HCT116 (cell line): Measurements from ENCODE around the gene ZSCAN2. TPM values are rescaled to one million over a fixed set of nuclear protein-coding genes. Genes with fewer than 3 reads are reported as not detected.

Experiments used
- ATAC-seq: fragments of 200-7000 bp; cut with Tn5 transposase; 2 replicates; pipeline ENCODE4 v1.9.1; 2020; ENCODE audit warnings: mild to moderate bottlenecking, moderate library complexity
- BruUV-seq: library from RNA; stranded (reverse); fragments of 400-500 nt; replicated peaks from 2 replicates; lab custom pipeline; 2021; lab: Mats Ljungman, UMichigan
- CTCF ChIA-PET: fragments of 300-600 bp; sonication (Branson Sonifier 250); formaldehyde crosslinking; loops from one replicate; lab custom pipeline; 2021; ENCODE audit warnings: antibody characterized with exemption; lab: Charles Lee
- POLR2A ChIA-PET: fragments of 300-600, 350-600 bp; sonication (Branson Sonifier 250); formaldehyde crosslinking; loops from one replicate; lab custom pipeline; 2021; ENCODE audit warnings: antibody characterized with exemption; lab: Charles Lee
- RAD21 ChIA-PET, 2 experiments: fragments of 300-600 bp; sonication (Branson Sonifier 250); formaldehyde crosslinking; loops; one replicate each; lab custom pipeline; 2023; ENCODE audit warnings: low total read pairs in 2 of 2; ENCODE audit not compliant: uncharacterized antibody in 2 of 2, unreplicated experiment in 2 of 2, low non-redundant PET in 1 of 2; lab: Charles Lee
- DNase-seq: peaks from one replicate; pipeline ENCODE4 v3.0.0-alpha.2; 2010; ENCODE audit warnings: low read depth, low spot score
- H2AFZ ChIP-seq: fragments of 200-600 bp; shearing (Covaris generic), sonication (generic); 2 replicates; pipeline ENCODE4 v1.6.1; 2017; ENCODE audit warnings: low read depth, mixed run types, mixed read lengths, antibody characterized with exemption, low read length; ENCODE audit not compliant: poor library complexity, severe bottlenecking
- H3K27ac ChIP-seq: 2 replicates; pipeline ENCODE4 v1.5.1; 2012; ENCODE audit warnings: low read depth, low read length
- H3K27me3 ChIP-seq: fragments of 200-600 bp; sonication (generic); 2 replicates; pipeline ENCODE4 v1.6.1; 2016; ENCODE audit warnings: mixed run types, low read length, mixed read lengths; ENCODE audit not compliant: insufficient read depth
- H3K36me3 ChIP-seq, 2 experiments: fragments of 200-500 bp in 1 of 2; fragments of 200-600 bp in 1 of 2; sonication (Bioruptor generic) in 1 of 2; sonication (generic) in 1 of 2; 2 replicates each; pipeline versions ENCODE4 v1.5.1 to v1.6.1; 2014 to 2016; ENCODE audit warnings: low read length in 2 of 2, inconsistent platforms in 1 of 2, mixed read lengths in 1 of 2, mixed run types in 1 of 2; ENCODE audit not compliant: insufficient read depth in 2 of 2, control insufficient read depth in 1 of 2
- H3K4me1 ChIP-seq, 2 experiments: fragments of 200-600 bp in 1 of 2; sonication (generic) in 1 of 2; 2 replicates each; pipeline versions ENCODE4 v1.5.1 to v1.6.1; 2012 to 2017; ENCODE audit warnings: low read length in 2 of 2, inconsistent platforms in 1 of 2, mild to moderate bottlenecking in 1 of 2, mixed read lengths in 1 of 2, mixed run types in 1 of 2, moderate library complexity in 1 of 2; ENCODE audit not compliant: insufficient read depth in 2 of 2, control insufficient read depth in 1 of 2
- H3K4me2 ChIP-seq: fragments of 200-600 bp; sonication (generic); 2 replicates; pipeline ENCODE4 v1.6.1; 2017; ENCODE audit warnings: mixed run types, low read length, mixed read lengths
- H3K4me3 ChIP-seq, 2 experiments: fragments of 200-600 bp in 1 of 2; sonication (generic) in 1 of 2; replicated peaks in 1 of 2; 2 replicates each; pipeline ENCODE4 v1.5.1; 2011 to 2016; ENCODE audit warnings: low read length in 2 of 2, control low read depth in 1 of 2, low read depth in 1 of 2, mild to moderate bottlenecking in 1 of 2, mixed read lengths in 1 of 2, mixed run types in 1 of 2
- H3K79me2 ChIP-seq: fragments of 200-600 bp; sonication (generic); 2 replicates; pipeline ENCODE4 v1.6.1; 2017; ENCODE audit warnings: mild to moderate bottlenecking, mixed run types, low read length, moderate library complexity, mixed read lengths; ENCODE audit not compliant: insufficient read depth
- H3K9ac ChIP-seq: fragments of 200-600 bp; sonication (generic); 2 replicates; pipeline ENCODE4 v1.6.1; 2016; ENCODE audit warnings: low read length, mixed read lengths
- H3K9me2 ChIP-seq: fragments of 200-600 bp; sonication (generic), shearing (Covaris generic); 2 replicates; pipeline ENCODE4 v1.6.1; 2017; ENCODE audit warnings: mixed run types, mild to moderate bottlenecking, moderate library complexity; ENCODE audit not compliant: insufficient read depth
- H3K9me3 ChIP-seq, 2 experiments: fragments of 200-500 bp in 1 of 2; fragments of 200-600 bp in 1 of 2; sonication (Bioruptor generic) in 1 of 2; sonication (generic) in 1 of 2; 2 replicates each; pipeline ENCODE4 v1.6.1; 2014 to 2017; ENCODE audit warnings: low read length in 2 of 2, mixed read lengths in 2 of 2, inconsistent platforms in 1 of 2, low read depth in 1 of 2, mild to moderate bottlenecking in 1 of 2, mixed run types in 1 of 2, moderate library complexity in 1 of 2; ENCODE audit not compliant: control insufficient read depth in 1 of 2, insufficient read depth in 1 of 2
- H4K20me1 ChIP-seq: fragments of 200-600 bp; sonication (generic), shearing (Covaris generic); 2 replicates; pipeline ENCODE4 v1.6.1; 2017; ENCODE audit warnings: mixed run types, mild to moderate bottlenecking, moderate library complexity; ENCODE audit not compliant: insufficient read depth
- CBX3 ChIP-seq: IDR thresholded peaks from 2 replicates; pipeline ENCODE4 v1.6.1; 2012; ENCODE audit warnings: low read depth
- EGR1 ChIP-seq: IDR thresholded peaks from 2 replicates; pipeline ENCODE4 v1.6.1; 2012; ENCODE audit warnings: low read depth
- EZH2 ChIP-seq: fragments of 200-600 bp; sonication (generic); IDR thresholded peaks from 2 replicates; pipeline ENCODE4 v1.6.1; 2017; ENCODE audit warnings: antibody characterized with exemption, mixed run types
- EZH2phosphoT487 ChIP-seq: fragments of 200-600 bp; IDR thresholded peaks from 2 replicates; pipeline ENCODE4 v1.6.1; 2018; ENCODE audit warnings: antibody characterized with exemption, borderline replicate concordance
- FOSL1 ChIP-seq: IDR thresholded peaks from 2 replicates; pipeline ENCODE4 v1.6.1; 2012; ENCODE audit warnings: low read depth
- MAX ChIP-seq: IDR thresholded peaks from 2 replicates; pipeline ENCODE4 v1.6.1; 2012
- SP1 ChIP-seq: IDR thresholded peaks from 2 replicates; pipeline ENCODE4 v1.6.1; 2012; ENCODE audit warnings: low read depth
- SRF ChIP-seq: IDR thresholded peaks from 2 replicates; pipeline ENCODE4 v1.6.1; 2012; ENCODE audit warnings: low read depth
- TCF7L2 ChIP-seq: IDR thresholded peaks from 2 replicates; pipeline ENCODE4 v1.7.0; 2011; ENCODE audit warnings: borderline replicate concordance, inconsistent platforms; ENCODE audit not compliant: insufficient read depth, insufficient read length; ENCODE audit errors: extremely low read depth
- YY1 ChIP-seq: IDR thresholded peaks from 2 replicates; pipeline ENCODE4 v1.6.1; 2011; ENCODE audit warnings: low read length, low read depth, moderate library complexity, mild to moderate bottlenecking; ENCODE audit not compliant: insufficient replicate concordance; ENCODE audit errors: extremely low read depth
- ZBTB33 ChIP-seq: IDR thresholded peaks from 2 replicates; pipeline ENCODE4 v1.6.1; 2011; ENCODE audit warnings: mild to moderate bottlenecking, low read length, moderate library complexity; ENCODE audit not compliant: insufficient replicate concordance; ENCODE audit errors: extremely low read depth
- ZFX ChIP-seq: fragments of 450-650 bp; IDR thresholded peaks from 2 replicates; pipeline ENCODE4 v1.6.1; 2017
- intact Hi-C: fragments of 100-400 bp; cut with micrococcal nuclease; formaldehyde crosslinking; loops from 2 replicates; pipeline ENCODE4 v1.10.0; 2022
- total RNA-seq: library from RNA; stranded (reverse); gene quantifications from one replicate; pipeline ENCODE4 v1.2.1, GENCODE V29; 2021; ENCODE audit not compliant: unreplicated experiment

The ZSCAN2 gene
- total RNA-seq, 1 experiment from 2014 or later = 15.5 TPM

GRCh38 chr15:84606653-84607120 is 5.9 kb downstream of the ZSCAN2 start:
- H3K27me3 ChIP-seq = no peaks in the 10 kb centered on the region
- intact Hi-C loops = no loop called here
- no peak overlapping the region for H3K4me2 ChIP-seq
- H3K4me1 ChIP-seq = peaks cover 0 to 2% of the 10 kb centered on the region in 2 experiments; a peak in 2 of 4 replicates
- no peaks in the 10 kb centered on the region for H3K9me2 ChIP-seq
- peaks cover 4 to 35% of the 10 kb centered on the region in 2 experiments; a peak in 3 of 4 replicates for H3K36me3 ChIP-seq
- no TSS peak for BruUV-seq
- H3K27ac ChIP-seq = no peak overlapping the region
- no peak overlapping the region for H3K4me3 ChIP-seq
- POLR2A ChIA-PET = no interaction called here
- CTCF ChIA-PET = no interaction called here
- RAD21 ChIA-PET = no interaction called here
- DNase-seq = no peak
- H3K9ac ChIP-seq = no peak overlapping the region
- no peaks in the 10 kb centered on the region for H3K9me3 ChIP-seq
- H4K20me1 ChIP-seq = no peaks in the 10 kb centered on the region
- peaks cover 3% of the 10 kb centered on the region; the same call in 1 of the 2 replicates for H3K79me2 ChIP-seq
- no peak for ATAC-seq
- H2AFZ ChIP-seq = no peak overlapping the region
- TF ChIP-seq MAX = no peak
- TF ChIP-seq SP1 = no peak
- no peak for TF ChIP-seq SRF
- no peak for TF ChIP-seq TCF7L2
- TF ChIP-seq EZH2phosphoT487 = no peak
- no peak for TF ChIP-seq YY1
- no peak for TF ChIP-seq FOSL1
- no peak for TF ChIP-seq EZH2
- TF ChIP-seq EGR1 = no peak
- no peak for TF ChIP-seq CBX3
- TF ChIP-seq ZBTB33 = no peak
- TF ChIP-seq ZFX = no peak
